HG03558 (cell line): ENCODE measurements around the gene PAPPA2.
"Not testable (repeated sequence)": the region's sequence is repeated elsewhere in the genome, so short reads cannot be mapped to it uniquely, and the experiment has no call there.

ENCODE experiments used
- ATAC-seq: cut with Tn5 transposase; IDR thresholded peaks from one replicate; pipeline ENCODE4 v1.9.1; 2021; ENCODE audit warnings: moderate number of reproducible peaks; ENCODE audit not compliant: unreplicated experiment; ENCODE audit errors: extremely low read depth

The PAPPA2 gene

DNA sequence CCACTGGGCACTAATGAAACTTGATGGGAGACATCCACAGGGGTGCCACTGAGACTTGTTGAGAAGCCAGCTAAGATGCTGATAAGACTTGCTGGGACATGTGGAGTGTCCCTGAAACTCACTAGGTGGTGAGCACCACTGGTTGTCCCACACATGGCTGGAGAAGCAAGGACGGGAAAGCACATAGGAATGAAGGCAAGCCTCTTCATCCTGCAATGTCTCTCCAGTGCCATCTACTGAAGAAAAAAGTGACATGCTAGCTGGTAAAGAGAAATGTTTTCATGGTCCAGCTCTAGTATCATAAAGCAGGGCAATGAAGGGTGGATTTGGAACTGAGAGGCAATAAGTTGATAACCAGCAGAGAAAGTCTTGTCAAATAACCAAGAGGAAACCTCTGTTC lies 283.0 kb downstream of the PAPPA2 start:
- ATAC-seq = no peak

DNA sequence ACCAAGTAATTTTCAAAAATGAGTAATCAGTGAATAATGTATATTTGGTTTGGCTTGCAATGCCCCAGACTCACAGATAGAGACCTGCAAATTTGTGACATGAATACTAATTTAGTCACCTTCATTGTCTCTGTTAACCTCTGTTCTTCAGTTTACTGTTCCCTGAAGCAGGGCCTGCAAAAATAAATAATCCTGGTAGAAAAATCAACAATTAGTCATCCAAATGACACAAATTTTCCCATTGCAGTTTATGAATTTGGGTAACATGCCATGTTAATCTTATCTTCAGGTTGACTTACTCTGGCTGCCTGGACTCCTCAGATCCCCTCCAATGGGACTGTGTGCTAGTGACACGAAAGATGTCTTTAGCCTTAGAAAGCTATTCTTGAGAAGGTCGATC lies 289.5 kb downstream of the PAPPA2 start:
- ATAC-seq = no peak

DNA sequence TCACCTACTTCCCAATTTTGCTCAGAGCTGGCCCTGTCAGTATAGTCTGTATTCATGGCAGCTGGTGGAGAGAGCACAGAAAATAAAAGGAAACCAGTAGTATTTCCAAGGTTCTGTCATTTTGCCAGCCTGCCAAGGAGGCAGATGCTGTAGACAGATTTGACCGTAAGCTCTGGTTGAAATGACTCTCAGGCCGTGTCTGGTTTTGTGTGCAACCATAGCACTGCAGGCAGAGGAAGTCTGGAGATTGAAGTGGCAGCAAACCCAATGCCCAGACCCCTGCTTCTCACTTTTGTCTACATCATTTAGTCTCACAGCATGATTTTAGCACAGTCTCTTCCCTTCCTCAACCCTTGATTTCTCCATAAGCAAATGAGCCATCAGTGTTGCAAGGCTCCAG lies 291.7 kb downstream of the PAPPA2 start:
- ATAC-seq = no peak

DNA sequence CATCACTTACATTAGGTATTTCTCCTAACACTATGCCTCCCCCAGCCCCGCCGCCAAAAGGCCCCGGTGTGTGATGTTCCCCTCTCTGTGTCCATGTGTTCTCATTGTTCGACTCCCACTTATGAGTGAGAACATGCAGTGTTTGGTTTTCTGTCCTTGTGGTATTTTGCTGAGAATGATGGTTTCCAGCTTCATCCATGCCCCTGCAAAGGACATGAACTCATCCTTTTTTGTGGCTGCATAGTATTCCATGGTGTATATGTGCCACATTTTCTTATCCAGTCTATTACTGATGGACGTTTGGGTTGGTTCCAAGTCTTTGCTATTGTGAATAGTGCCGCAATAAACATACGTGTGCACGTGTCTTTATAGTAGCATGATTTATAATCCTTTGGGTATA lies 293.8 kb downstream of the PAPPA2 start:
- ATAC-seq = not testable (repeated sequence)

DNA sequence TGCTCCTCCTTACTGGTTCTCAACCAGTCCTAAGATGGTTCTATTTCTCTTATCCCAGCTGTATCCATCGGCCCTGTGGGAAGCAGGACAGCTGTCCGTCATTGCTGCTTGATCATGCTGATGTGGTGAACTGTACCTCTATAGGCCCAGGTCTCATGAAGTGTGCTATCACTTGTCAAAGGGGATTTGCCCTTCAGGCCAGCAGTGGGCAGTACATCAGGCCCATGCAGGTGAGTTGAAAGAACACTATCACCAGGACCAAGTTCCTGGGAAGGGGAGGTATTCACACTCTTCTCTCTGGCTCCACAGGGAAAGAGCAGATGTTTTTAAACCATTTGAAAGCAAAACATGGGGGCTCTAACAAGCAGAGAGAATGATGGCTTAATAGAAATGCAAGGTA lies 302.6 kb downstream of the PAPPA2 start:
- ATAC-seq = no peak

DNA sequence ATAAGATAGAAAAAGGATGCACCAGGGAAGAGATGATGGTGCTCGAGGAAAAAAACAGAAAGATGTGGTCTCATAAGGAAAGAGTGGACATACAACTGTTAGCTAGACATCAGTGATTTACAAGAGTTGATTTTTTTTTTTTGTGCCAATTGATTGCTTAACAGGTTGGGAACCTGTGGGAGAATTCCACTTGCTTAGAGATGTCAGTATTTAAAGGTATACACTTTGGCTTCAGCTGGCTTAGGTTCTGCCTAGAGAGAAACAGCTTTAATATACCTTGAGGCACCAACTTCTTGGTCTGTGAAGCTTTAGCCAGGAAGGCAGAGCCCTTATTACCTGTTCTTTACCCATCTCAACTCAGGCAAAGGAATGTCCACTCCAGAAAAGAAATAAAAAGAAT lies 303.8 kb downstream of the PAPPA2 start:
- ATAC-seq = no peak

DNA sequence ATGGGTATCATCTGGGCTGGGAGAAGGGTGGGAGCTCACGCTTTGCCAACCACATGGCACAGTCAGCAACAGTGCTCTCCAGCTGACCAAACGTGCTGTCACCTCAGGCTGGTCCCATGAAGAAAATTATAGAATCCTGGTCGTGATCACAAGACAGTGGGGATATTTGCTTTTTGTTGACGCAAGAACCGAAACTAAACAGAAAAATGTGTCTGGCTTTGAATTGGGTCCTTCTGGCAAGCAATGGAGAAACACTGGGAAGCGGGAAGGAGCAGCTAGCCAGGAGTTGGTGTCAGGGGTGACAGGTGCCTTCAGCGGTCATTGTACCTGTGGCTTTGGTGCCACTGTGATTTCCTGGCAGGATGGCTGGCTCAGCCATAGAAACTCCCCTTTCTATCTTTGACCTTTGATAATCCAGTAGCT lies 304.8 kb downstream of the PAPPA2 start:
- ATAC-seq = no peak

DNA sequence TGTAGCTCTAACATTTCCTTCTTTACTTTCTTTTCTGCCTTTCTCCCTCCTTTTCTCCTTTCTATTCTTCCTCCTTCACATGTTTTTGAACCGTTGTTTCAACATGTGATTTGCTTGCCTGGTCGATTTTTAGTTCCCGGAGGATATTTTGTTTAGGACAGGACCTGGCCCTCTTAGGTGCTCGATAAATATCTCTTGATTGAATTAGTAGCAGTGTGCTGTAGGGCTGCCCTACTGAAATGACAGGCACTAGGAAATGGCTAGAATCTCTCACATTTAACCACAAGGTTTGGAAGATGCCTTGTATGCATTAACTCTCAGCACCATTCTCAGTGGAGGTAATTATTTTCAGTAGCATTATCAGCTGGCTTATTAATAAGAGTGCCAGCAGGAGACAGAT lies 305.6 kb downstream of the PAPPA2 start:
- ATAC-seq = no peak

DNA sequence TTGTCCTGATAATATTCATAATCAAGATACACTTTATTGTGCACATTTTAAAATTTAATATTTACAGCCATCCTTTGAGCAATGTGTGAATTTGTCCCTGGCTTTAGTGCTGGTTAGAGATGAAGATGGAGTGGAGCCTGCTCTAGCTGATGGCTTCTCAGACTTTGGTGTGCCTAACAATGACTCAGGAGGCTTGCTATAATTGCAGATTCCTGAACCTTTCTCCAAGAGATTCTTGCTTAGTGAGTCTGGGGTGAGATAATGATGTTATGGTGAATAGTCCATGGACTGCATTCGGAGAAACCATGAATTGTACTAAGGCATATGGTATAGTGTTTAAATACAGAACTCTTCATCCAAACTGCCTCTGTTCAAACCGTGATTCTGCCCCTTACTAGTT lies 307.1 kb downstream of the PAPPA2 start:
- no peak for ATAC-seq

DNA sequence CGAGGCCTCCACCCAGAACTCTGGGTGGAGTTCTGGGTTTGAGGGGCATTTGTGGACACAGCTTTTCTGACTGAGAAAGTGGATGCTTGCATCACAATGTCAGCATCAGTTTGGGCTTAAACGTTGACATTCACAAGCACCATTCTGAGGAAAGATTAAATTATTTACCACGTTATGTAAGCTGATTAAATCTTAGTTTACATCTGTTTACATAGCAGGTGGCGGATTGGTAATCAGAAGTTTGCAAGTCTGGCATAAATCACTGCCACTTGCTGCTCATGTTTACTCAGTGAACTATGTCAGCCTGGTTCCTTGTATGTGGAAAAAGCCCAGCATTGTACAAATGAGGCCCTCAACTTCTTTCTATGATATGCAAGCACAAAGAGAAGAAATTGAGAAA lies 310.1 kb downstream of the PAPPA2 start:
- ATAC-seq = no peak

DNA sequence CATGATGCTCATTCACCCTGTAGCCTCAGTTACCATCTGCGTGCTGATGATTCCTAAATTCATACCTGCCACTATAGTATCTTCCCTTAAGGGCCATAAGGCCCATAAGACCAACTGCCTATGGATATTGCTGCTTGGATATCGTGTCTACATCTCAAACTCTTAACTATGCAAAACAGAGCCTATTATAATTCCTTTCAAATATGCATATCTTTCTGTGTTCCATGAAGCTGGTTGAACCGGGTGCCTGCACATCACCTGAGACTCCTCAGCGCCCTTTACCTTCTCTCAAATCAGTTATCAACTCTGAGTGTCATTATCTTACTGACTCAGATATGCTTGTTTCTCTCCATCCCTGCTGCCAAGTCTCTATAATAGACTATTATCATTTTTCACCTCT lies 311.2 kb downstream of the PAPPA2 start:
- no peak for ATAC-seq

DNA sequence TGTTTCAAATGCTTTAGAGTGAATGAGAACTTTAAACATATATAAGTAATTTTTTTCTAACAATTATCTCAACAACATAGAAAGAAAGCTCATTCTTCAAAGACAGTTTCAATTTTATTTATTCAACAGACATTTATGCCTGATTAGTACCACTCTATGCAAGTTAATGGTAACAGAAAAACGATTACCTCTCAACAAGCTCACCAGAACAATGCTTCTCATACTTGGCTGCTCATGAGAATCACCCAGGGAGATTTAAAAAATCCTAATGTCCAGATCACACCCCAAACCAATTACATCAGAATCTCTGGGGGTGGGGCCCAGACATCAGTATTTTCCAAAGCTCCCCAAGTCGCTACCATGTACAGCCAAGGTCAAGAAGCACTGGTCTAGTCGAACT lies 312.4 kb downstream of the PAPPA2 start:
- no peak for ATAC-seq

DNA sequence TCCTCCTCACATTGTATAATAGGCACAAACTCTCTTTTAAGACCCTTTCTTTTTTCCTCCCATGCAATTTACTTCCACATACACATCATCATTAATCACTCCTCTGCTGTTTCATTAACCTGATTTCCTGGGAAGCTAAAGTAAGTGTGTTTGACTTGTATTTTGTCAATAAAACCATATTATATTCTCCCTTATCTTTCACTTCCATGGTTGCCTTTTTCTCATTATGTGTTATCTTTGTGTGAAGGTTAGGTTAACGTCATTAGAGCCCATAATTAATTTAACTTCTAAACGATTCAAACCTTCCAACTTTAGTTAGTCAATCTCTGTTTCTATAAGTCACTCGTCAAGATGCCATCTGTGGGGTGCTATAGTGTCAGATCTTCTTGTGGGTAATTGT lies 313.0 kb downstream of the PAPPA2 start:
- ATAC-seq = no peak

DNA sequence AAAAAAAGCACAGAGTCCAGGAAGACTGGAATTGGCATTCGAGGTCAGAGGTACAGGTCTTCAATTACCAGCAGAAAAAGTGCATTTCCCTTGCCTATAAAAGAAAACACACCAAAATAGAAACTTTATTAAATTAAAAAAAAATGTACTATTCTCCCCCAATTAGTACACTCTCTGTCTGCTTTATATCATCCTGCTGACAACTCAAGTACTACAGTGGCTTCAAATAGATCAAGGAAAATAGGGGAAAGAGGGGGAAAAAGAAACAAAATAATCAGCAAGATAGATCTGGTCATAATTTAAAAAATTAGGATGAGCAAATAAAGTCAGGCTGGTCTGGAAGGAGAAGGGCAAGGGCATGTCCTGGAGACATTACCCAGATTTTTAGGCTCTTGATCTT lies 315.1 kb downstream of the PAPPA2 start:
- ATAC-seq = no peak

DNA sequence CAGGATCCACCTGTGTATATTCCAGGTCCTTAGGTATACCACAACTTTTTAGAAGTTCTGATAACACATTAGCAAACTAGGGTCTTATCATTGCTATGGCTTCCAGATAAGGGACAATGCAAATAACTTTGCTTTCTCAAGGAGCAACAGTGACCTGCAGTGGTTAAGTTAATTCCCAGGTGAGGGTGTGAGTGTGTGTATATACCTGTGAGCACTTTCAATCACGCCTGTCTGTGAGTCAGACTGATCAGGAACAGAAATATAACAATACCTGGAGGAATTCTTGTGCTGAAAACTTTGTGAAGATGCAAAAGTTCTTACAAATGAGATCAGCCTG lies 317.0 kb downstream of the PAPPA2 start:
- no peak for ATAC-seq

DNA sequence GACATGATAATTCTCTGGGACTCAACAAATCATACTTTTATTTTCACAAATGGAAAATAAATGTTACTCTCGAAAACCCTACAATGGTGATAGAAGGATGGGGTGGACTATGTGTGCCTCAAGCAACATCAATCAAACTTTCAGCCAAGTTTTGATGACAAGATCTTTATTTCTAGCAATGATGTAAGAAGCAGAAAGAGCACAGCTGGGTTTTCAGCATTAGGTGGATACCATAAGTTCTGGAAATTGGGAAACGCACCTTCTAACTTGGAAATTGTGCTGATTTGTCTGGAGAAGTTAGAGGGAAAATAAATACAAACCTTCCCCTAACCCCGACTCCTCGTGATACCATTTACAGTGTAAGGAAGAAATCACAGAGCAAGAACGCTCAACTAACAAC lies 320.3 kb downstream of the PAPPA2 start:
- ATAC-seq = no peak

DNA sequence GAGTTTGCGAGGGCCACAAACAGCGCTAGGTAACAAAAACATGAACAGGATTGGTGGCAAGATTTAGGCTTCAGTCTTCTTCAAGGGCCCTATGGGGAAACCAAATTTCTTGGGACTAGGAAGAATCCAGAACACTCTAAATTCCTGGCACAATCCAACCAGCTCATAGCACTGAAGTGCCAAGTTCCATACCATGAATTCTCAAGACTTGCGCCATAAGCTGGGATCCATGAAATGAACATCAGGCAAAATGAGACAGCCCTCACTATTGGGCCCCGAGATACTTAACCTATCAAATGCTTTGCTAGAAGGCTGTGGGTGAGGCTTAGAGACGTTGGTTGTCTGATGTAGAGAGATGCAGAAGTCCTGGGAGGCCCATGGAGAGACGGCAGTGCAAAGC lies 322.1 kb downstream of the PAPPA2 start:
- no peak for ATAC-seq

DNA sequence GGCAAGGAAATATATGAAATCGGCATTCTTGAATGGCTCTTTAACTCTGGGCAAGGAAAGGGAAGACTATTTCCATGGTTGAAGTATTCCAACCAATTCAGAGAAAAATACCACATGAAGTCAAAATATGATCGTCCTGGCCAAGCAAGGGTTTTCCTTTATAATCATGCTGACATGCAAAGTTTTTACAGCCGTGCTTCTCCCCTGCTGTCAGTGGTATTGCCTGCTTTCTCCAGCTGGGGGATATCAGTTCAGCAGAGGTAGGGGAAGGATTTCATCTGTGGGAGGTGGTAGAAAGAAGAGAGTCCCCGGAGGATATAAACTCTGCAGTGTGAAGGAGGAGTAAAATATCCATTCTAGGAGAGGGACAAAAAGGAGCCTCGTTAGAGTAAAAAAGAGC lies 322.8 kb downstream of the PAPPA2 start:
- no peak for ATAC-seq

DNA sequence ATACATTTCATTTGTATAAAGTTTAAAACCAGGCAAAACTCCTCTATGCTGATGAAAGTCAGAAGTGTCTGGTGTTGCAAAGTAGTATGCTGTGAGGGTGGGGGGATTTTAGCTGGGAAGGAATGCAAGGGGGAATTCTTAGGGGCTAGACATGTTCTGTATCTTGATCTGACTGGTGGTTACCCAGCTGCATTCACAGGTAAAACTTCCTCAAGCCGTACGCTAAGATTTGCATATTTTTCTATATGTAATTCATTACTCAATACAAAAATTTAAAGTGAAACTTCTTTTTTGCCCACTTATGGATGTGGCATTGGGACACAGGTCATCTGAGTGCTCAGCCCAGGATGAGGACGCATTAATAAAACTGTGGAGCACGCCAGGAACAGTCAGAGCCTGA lies 323.3 kb downstream of the PAPPA2 start:
- no peak for ATAC-seq

DNA sequence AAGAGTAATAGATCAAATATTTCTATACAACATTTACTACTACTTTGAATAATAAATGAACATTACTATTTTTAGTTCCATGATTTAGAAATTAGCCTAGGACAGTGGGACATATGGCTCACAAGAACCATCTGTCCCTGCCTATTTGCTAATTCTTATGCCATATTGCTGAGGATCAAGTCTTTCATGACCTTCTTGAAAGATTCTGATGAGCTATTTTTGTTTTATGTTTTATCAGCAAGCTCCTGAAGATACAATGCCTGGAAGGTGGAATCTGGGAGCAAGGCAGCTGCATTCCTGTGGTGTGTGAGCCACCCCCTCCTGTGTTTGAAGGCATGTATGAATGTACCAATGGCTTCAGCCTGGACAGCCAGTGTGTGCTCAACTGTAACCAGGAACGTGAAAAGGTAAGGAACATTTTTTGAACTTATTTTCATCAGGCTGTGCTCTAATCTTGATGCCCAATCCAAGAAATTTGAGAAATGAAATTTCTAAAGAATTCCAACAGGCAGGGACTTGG lies 326.7 kb downstream of the PAPPA2 start:
- no peak for ATAC-seq

DNA sequence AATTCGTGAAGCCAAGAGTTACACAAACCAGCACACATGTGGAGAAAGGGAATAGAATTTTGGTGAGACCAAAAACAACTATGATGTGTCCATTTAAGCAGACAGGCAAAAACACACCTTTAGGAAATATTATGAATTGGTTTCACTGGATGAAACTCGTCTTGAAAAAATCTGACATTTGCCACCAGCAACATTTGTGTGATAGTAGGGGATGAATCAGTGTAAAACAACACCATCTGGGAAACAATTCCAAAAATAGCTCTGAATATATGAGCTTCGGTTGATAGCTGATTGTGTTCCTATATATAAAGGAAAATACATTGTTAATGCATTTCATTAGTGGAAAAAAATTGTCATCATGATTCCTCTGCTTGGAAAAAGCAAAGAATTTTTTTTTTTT lies 327.8 kb downstream of the PAPPA2 start:
- ATAC-seq = no peak

DNA sequence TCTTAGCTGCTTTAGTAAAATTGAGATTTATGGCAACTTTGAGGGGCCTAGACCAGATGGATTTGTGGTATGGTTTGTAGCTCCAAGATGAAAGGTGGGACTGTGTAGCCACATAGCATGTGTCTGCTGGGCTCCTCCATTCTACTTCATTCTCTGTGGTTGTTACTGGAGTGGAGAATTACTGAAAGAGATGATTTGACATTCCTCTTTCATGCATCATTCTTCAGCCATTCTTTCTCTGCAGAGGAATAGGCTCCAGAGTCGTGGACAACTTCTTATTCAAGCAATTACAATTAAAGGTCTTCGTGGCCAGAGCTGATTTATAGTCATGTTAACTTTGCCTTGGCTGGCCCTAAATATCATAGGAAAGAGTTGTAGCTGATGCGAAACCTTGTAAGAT lies 328.9 kb downstream of the PAPPA2 start:
- ATAC-seq = no peak

DNA sequence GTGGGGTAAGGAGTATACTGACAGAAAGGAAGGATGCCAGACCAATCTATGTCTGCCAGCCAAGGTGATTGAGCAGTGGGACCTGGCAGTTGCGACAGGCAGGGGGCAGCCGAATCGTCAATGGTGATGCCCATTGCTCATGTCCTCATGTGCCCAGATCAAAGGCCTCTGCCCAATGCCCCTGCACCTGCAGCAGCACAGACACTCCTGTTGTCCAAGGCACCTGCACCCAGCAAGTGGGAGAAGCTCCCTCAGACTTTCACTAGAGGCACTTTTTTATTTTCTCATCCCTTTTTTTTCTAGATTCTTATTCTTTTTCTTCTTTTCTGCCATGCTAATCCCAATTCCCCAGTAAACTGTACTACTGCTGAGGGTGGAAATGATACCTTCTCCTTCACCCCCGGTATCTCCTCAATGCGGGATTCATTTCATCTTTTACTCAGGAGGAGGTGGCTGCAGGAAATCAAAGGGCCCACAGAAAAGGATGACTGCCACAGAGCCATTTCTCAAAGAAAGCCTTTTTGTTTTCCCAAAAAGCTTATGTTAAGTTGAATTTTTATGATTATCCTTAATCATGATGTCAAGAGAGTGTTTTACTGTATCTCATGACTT lies 332.0 kb downstream of the PAPPA2 start:
- ATAC-seq = no peak
